IPS-NIHi7 (cell line): Measurements from ENCODE around the gene ACTC1.
A peak's percentile ranks its signal among the peaks of the same experiment; 100 is the strongest.

Experiments used
- DNase-seq: peaks from one replicate; pipeline ENCODE4 v3.0.0; 2012; ENCODE audit warnings: mixed read lengths; ENCODE audit errors: extremely low spot score

The ACTC1 gene

DNA sequence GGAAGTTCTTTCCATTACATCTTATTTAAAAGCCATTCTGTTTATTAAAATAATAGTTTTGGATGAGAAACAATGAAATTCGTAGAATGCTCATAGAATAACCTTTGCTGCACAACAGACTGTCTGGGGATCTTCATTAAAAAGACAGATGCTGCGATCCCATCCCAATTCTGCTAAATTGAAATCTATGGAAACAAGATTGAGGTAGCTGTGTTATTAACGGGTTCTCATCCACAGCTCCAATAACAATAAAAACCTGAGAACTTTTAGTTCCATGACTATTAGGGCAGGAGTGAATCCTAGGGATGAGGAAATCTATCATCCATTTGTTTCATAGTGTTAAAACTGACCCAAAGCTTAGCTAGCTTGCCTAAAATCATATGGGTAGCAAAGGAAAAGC lies 38.1 kb downstream of the ACTC1 start:
- no peak for DNase-seq

DNA sequence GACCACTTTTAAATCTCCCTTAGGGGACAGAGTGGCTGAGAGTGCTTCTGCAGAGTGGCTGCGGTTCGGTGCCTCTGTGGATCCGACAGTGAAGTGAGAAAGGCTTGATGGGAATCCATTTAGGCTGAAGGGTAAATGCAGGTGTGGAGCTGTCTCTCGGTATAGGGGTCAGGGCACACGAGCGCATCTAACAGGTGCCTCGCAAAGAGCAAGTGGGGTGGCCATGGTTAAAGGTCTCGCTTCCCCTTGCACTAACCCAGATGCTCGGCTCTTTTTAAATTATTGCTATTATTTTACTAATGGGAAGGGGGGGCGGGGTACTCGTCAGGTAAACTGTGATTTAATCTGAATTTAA lies 40.0 kb downstream of the ACTC1 start:
- no peak for DNase-seq

DNA sequence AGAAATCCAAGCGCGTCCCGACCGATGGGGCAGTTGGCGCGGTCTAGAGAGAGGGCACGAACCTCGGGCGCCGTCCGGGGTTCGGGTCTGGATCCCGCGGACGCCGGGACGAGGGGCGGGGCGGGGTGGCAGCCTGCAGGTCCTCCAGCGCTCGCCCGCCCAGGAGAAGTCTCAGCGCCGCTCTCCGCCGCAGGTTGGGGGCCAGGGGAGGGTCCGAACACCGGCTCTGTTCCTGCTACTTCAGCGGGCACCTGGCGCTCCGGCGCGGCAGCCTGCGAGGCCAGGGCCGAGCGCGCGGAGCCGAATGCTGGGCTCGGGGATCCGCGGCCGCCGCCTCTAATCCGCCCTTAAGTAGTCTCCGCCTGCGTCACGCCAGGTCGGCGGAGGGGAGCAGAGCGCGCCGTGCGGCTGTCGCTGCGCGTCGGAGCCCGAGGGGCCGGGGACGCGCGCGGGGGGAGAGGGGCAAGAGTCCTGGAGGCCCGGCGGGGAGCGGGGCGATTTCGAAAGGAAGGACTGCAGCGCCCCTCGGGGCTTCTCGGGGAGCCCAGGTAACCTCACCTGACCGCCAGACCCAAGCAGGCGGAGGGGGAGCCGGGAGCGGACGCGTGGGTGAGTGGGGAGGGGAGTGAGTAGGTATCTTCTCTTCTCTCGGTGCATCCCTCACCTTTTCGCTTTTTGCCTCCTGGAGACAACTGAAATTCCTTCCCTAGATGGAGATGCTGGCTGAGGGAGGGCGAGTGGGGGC lies 40.5 kb downstream of the ACTC1 start, which contains the start of gene GJD2:
Gene GJD2, minus strand, starts transcription at position 325 of the 745 bp plus-strand sequence. CDS start 510 bp downstream, outside the sequence.
- peak; percentile 52 for DNase-seq

DNA sequence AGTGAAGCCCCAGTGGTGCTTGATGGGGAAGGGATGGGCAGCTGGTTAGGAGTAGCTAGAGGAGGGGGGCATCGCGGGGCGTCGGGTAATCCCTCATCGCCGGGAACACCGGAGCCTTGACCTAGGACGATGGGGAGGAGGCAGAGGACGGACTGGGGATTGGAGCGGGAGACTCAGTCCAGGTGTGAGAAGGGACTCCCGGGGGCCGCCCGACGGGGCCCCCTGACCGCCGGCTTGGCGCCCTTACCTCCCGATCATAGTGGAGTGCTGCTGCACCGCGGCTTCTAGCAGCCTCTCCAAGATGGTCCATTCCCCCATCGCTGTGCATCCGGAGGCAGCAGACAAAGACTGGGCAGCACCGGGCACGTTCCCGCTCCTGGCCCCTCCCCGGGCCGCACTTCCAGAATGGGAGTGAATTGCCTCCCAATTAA lies 41.2 kb downstream of the ACTC1 start:
- no peak for DNase-seq

DNA sequence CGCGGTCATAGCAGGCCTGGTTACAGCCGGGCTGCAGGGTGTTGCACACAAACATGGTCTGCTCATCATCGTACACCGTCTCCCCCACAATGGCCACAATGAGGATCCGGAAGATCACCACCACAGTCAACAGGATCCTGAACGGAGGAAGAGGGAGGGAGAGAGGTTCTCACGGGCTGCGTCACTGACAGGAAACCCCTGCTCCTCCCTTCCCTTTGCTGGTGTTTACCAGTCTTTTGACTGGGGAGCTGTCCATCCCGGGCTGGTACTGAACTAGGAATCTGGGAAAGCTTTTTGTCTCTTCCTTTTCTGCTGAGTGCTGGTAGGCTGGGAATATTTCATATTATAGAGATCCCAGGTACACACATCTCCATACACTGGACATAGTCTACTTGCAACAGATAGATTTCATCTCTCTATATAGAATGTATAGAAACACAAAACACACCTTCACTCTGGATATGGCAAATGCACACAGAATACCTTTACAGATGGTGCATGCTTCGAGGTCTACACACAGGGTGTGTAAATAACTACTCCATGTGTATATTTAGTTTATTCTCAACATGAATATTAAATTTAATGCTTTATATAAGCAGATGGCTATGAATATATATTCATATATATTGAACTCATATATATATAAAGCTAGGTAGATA lies 42.0 kb downstream of the ACTC1 start:
- peak; percentile 85 for DNase-seq

DNA sequence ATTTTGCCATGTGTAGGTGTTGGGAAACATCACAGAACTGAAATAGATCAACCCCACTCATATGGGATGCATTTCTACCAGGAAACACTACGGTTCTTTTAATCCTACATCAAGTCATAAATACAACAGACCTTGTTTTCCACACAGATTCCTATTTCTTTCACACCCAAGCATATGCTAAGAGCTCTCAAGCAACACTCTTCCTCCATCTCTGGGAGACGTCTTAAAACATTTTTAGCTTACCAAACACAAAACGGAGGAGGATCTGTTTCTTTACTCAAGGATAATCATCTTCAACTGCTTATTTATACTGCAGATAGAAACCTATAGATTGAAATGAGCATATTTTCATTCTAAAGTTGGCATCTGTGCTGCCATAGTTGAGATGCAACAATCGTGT lies 45.7 kb downstream of the ACTC1 start:
- DNase-seq = no peak
